IMR-90 (cell line): ENCODE measurements around the gene HOXA10. TPM values are rescaled to one million over a fixed set of nuclear protein-coding genes. Genes with fewer than 3 reads are reported as not detected.

Experiments used
- ATAC-seq: fragments of 200-7000 bp; cut with Tn5 transposase; 2 replicates; pipeline ENCODE4 v1.9.1; 2020; ENCODE audit warnings: low read depth, mild to moderate bottlenecking, moderate library complexity
- BruUV-seq: library from RNA; stranded (reverse); fragments of 400-500 nt; replicated peaks from 2 replicates; lab custom pipeline; 2021; lab: Mats Ljungman, UMichigan
- CTCF ChIA-PET: fragments of 300-600 bp; formaldehyde crosslinking; extraction: SDS; loops from one replicate; lab custom pipeline; 2021; ENCODE audit warnings: antibody characterized with exemption; lab: Yijun Ruan, JAX
- POLR2A ChIA-PET: fragments of 300-600 bp; sonication (Branson Sonifier 250); formaldehyde crosslinking; loops from one replicate; lab custom pipeline; 2022; ENCODE audit warnings: antibody characterized with exemption; ENCODE audit not compliant: unreplicated experiment; lab: Charles Lee
- DNase-seq: peaks from one replicate; pipeline ENCODE4 v3.0.0; 2013
- H2AFZ ChIP-seq: replicated peaks from 2 replicates; pipeline ENCODE3; 2013; ENCODE audit warnings: low read length, mild to moderate bottlenecking; ENCODE audit not compliant: poor library complexity
- H2AK5ac ChIP-seq: 2 replicates; pipeline ENCODE4 v1.6.1; 2013; ENCODE audit warnings: low read depth, low read length, inconsistent platforms
- H2AK9ac ChIP-seq: replicated peaks from 2 replicates; pipeline ENCODE3; 2013; ENCODE audit warnings: mild to moderate bottlenecking, low read depth, low read length, moderate library complexity; ENCODE audit not compliant: poor library complexity
- H2BK120ac ChIP-seq: 2 replicates; pipeline ENCODE4 v1.6.1; 2013; ENCODE audit warnings: low read depth, low read length, inconsistent platforms
- H2BK15ac ChIP-seq: 3 replicates; pipeline ENCODE4 v1.6.1; 2013; ENCODE audit warnings: low read depth, low read length, inconsistent platforms
- H2BK20ac ChIP-seq: 2 replicates; pipeline ENCODE4 v1.6.1; 2013; ENCODE audit warnings: low read depth, mild to moderate bottlenecking, inconsistent platforms, low read length, moderate library complexity
- H2BK5ac ChIP-seq: 2 replicates; pipeline ENCODE4 v1.6.1; 2013; ENCODE audit warnings: mild to moderate bottlenecking, low read depth, low read length, inconsistent platforms; ENCODE audit not compliant: poor library complexity, severe bottlenecking
- H3K14ac ChIP-seq: replicated peaks from 2 replicates; pipeline ENCODE4 v1.6.1; 2013; ENCODE audit warnings: low read depth, low read length, inconsistent platforms
- H3K18ac ChIP-seq: 2 replicates; pipeline ENCODE4 v1.6.1; 2013; ENCODE audit warnings: low read depth, low read length, control low read depth
- H3K23ac ChIP-seq: 2 replicates; pipeline ENCODE4 v1.6.1; 2013; ENCODE audit warnings: low read depth, low read length, inconsistent platforms
- H3K27ac ChIP-seq: 2 replicates; pipeline ENCODE4 v1.5.1; 2013; ENCODE audit warnings: mild to moderate bottlenecking, control low read depth, low read length; ENCODE audit not compliant: insufficient read depth
- H3K27me3 ChIP-seq: 2 replicates; pipeline ENCODE4 v1.6.1; 2013; ENCODE audit warnings: low read length; ENCODE audit not compliant: control insufficient read depth, insufficient read depth
- H3K36me3 ChIP-seq: 2 replicates; pipeline ENCODE4 v1.6.1; 2013; ENCODE audit warnings: low read length, mixed read lengths; ENCODE audit not compliant: control insufficient read depth, insufficient read depth
- H3K4ac ChIP-seq: 2 replicates; pipeline ENCODE4 v1.6.1; 2013; ENCODE audit warnings: low read depth, low read length, inconsistent platforms
- H3K4me1 ChIP-seq: 2 replicates; pipeline ENCODE4 v1.6.1; 2013; ENCODE audit warnings: low read length, mixed read lengths; ENCODE audit not compliant: control insufficient read depth, insufficient read depth
- H3K4me2 ChIP-seq: 2 replicates; pipeline ENCODE4 v1.6.1; 2013; ENCODE audit warnings: low read depth, mild to moderate bottlenecking, control low read depth, low read length, moderate library complexity
- H3K4me3 ChIP-seq: 2 replicates; pipeline ENCODE4 v1.5.1; 2013; ENCODE audit warnings: low read depth, mild to moderate bottlenecking, control low read depth, low read length, moderate library complexity; ENCODE audit not compliant: insufficient read depth
- H3K56ac ChIP-seq: 2 replicates; pipeline ENCODE4 v1.6.1; 2013; ENCODE audit warnings: low read length, inconsistent platforms; ENCODE audit not compliant: insufficient read depth; ENCODE audit errors: extremely low read depth
- H3K79me1 ChIP-seq, 2 experiments: 2 replicates each; pipeline ENCODE4 v1.6.1; 2013; ENCODE audit warnings: low read length in 2 of 2, inconsistent platforms in 1 of 2, low read depth in 1 of 2
- H3K9ac ChIP-seq: 2 replicates; pipeline ENCODE4 v1.6.1; 2013; ENCODE audit warnings: low read depth, low read length, control low read depth
- H3K9me1 ChIP-seq: 2 replicates; pipeline ENCODE4 v1.6.1; 2013; ENCODE audit warnings: low read length, inconsistent platforms; ENCODE audit not compliant: insufficient read depth
- H3K9me3 ChIP-seq: 2 replicates; pipeline ENCODE4 v1.6.1; 2013; ENCODE audit warnings: low read length; ENCODE audit not compliant: control insufficient read depth, insufficient read depth
- H4K20me1 ChIP-seq: 2 replicates; pipeline ENCODE4 v1.6.1; 2013; ENCODE audit warnings: low read length, inconsistent platforms; ENCODE audit not compliant: insufficient read depth
- H4K5ac ChIP-seq: 2 replicates; pipeline ENCODE4 v1.6.1; 2013; ENCODE audit warnings: mild to moderate bottlenecking, low read depth, low read length, control low read depth
- H4K8ac ChIP-seq, 2 experiments: 2 replicates each; pipeline ENCODE4 v1.6.1; 2013; ENCODE audit warnings: low read depth in 2 of 2, low read length in 2 of 2, control low read depth in 1 of 2, inconsistent platforms in 1 of 2
- H4K91ac ChIP-seq: 2 replicates; pipeline ENCODE4 v1.6.1; 2013; ENCODE audit warnings: low read depth, low read length, inconsistent platforms; ENCODE audit not compliant: insufficient read depth
- BHLHE40 ChIP-seq: fragments of 150-350 bp; IDR thresholded peaks from 2 replicates; pipeline ENCODE4 v1.6.1; 2016; ENCODE audit warnings: mild to moderate bottlenecking, low read depth, low read length
- CEBPB ChIP-seq: IDR thresholded peaks from 2 replicates; pipeline ENCODE4 v1.6.1; 2012; ENCODE audit warnings: low read depth, low read length, improper control_type of control experiment
- FOS ChIP-seq: fragments of 150-350 bp; IDR thresholded peaks from 2 replicates; pipeline ENCODE4 v1.6.1; 2016; ENCODE audit warnings: low read depth, low read length
- MAFK ChIP-seq: IDR thresholded peaks from 2 replicates; pipeline ENCODE4 v1.6.1; 2012; ENCODE audit warnings: low read depth, low read length, improper control_type of control experiment
- NFE2L2 ChIP-seq: fragments of 150-350 bp; IDR thresholded peaks from 2 replicates; pipeline ENCODE4 v1.6.1; 2016; ENCODE audit warnings: low read depth, mild to moderate bottlenecking, low read length
- POLR2A ChIP-seq: IDR thresholded peaks from 2 replicates; pipeline ENCODE4 v1.6.1; 2012; ENCODE audit warnings: mild to moderate bottlenecking, low read depth, low read length
- RAD21 ChIP-seq: IDR thresholded peaks from 2 replicates; pipeline ENCODE4 v1.6.1; 2012; ENCODE audit warnings: low read length, improper control_type of control experiment
- RCOR1 ChIP-seq: IDR thresholded peaks from 2 replicates; pipeline ENCODE4 v1.6.1; 2012; ENCODE audit warnings: mild to moderate bottlenecking, low read length, improper control_type of control experiment; ENCODE audit not compliant: insufficient replicate concordance
- RFX5 ChIP-seq: IDR thresholded peaks from 2 replicates; pipeline ENCODE4 v1.8.0; 2012; ENCODE audit warnings: low read depth, mild to moderate bottlenecking, low read length, moderate library complexity
- SMC3 ChIP-seq: fragments of 150-350 bp; IDR thresholded peaks from 2 replicates; pipeline ENCODE4 v1.6.1; 2016; ENCODE audit warnings: low read depth, mild to moderate bottlenecking, antibody characterized with exemption, low read length, moderate library complexity
- WGBS, 2 experiments: methylation state at CpG; one replicate each; pipeline versions ENCODE4 v1.1.5 to v1.1.7; 2013; ENCODE audit warnings: missing lambda C conversion rate in 2 of 2; ENCODE audit not compliant: insufficient read length in 1 of 2; ENCODE audit errors: extremely low coverage in 2 of 2; 5-methylcytosine and 5-hydroxymethylcytosine counted together
- dilution Hi-C: fragments of 300-500 bp; cut with HindIII; formaldehyde crosslinking; loops from one replicate; pipeline ENCODE4 v1.14.3; 2018; ENCODE audit warnings: low sequenced_read_pairs; ENCODE audit not compliant: unreplicated experiment
- in situ Hi-C: fragments of 300-500 bp; cut with MboI; formaldehyde crosslinking; loops from 3 replicates; pipeline ENCODE4 v1.14.3; 2019; ENCODE audit warnings: low sequenced_read_pairs, inconsistent platforms, mixed read lengths
- intact Hi-C: fragments of 100-400 bp; cut with micrococcal nuclease; formaldehyde crosslinking; loops from 2 replicates; pipeline ENCODE4 v1.10.0; 2022
- polyA plus RNA-seq, 3 experiments: library from polyadenylated mRNA; depleted of rRNA; stranded (reverse); fragments of >200 nt; gene quantifications; 2 replicates each; pipeline ENCODE4 v1.2.3, GENCODE V29; 2012; ENCODE audit warnings: low replicate concordance in 1 of 3
- total RNA-seq: library from RNA; depleted of rRNA; stranded (reverse); fragments of >200 nt; gene quantifications from 2 replicates; pipeline ENCODE4 v1.2.3, GENCODE V29; 2012
- TF ChIP-seq, protein P1 (sequence below): conservative IDR thresholded peaks from 2 replicates; pipeline ENCODE4 v1.5.1; 2012; ENCODE audit warnings: mild to moderate bottlenecking, low read depth, low read length, improper control_type of control experiment
- TF ChIP-seq, protein P2 (sequence below): fragments of 150-350 bp; IDR thresholded peaks from 2 replicates; pipeline ENCODE4 v1.6.1; 2017; ENCODE audit warnings: mild to moderate bottlenecking, antibody characterized with exemption, low read length, low read depth
- TF ChIP-seq, protein P3 (sequence below): fragments of 150-350 bp; IDR thresholded peaks from 2 replicates; pipeline ENCODE4 v1.6.1; 2016; ENCODE audit warnings: low read depth, mild to moderate bottlenecking, low read length, moderate library complexity, borderline replicate concordance

The HOXA10 gene
- total and polyA plus RNA-seq, 2 of the 4 experiments (the other 2 are of a cell fraction) = 0.10 to 0.18 TPM

DNA sequence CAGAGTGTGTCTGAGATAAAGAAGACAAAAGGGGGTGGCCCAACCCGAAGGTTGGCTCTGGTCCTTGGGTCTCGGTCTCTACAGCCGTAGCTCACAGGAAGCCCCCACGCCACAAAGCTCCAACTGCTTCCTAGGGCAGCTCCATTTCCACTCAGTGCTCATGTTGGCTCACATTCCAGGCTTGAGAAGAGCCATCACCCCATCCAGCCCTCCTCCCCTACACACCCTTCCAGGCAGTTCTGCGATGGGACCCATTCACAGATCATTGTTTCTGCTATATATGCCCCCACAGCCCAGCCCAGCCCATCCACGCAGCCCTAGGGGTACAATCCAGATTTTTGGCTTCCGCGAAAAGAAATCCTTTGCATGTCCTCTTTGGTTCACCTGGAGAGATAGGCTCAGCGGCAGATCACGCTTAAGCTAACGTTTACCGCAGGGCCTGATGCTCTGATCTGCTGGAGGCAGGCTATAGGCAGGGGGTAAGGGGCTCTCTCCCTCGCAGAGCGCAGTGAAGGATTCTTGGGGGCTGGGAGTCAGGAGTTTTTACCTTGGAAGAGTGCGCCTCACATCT, 17.1 kb upstream of the HOXA10 start:
- Histone ChIP-seq H4K8ac (no peak overlapping the region), H3K9ac (no peak overlapping the region), H2BK20ac (no peak overlapping the region), H3K4me3 (no peak overlapping the region), H2AK9ac (no peak overlapping the region), H2BK15ac (no peak overlapping the region), H3K79me1 (no peaks in the 10 kb centered on the region), H2BK5ac (no peak overlapping the region), H3K56ac (no peak overlapping the region), H3K36me3 (no peaks in the 10 kb centered on the region), H3K4ac (no peak overlapping the region), H3K9me3 (peaks cover 16% of the 10 kb centered on the region; the same call in 1 of the 2 replicates), H3K4me1 (peaks cover 1% of the 10 kb centered on the region; the same call in 1 of the 2 replicates), H4K5ac (no peak overlapping the region), H2BK120ac (no peak overlapping the region), H3K27ac (no peak overlapping the region), H2AFZ (no peak overlapping the region), H2AK5ac (no peak overlapping the region), H3K14ac (no peak overlapping the region), H4K20me1 (peaks cover 10% of the 10 kb centered on the region; the same call in 1 of the 2 replicates), H3K9me1 (no peaks in the 10 kb centered on the region), H4K91ac (no peak overlapping the region), H3K27me3 (peaks cover 92% of the 10 kb centered on the region), H3K23ac (no peak overlapping the region), H3K18ac (no peak overlapping the region), H3K4me2 (no peak overlapping the region)
- ChIA-PET POLR2A (no interaction called here), CTCF (interaction anchor here (0.7 kb wide), 1 partner anchor 1048 kb away, joined by 3 read pairs; no protein-coding TSS in a partner anchor)
- intact Hi-C loops (loop anchor here (10.0 kb wide), 4 partner anchors 554 to 1914 kb away; partner anchors contain the start of gene TAX1BP1), dilution Hi-C loops (no loop called here), in situ Hi-C loops (loop anchor here (10.0 kb wide), 1 partner anchor 884 kb away; no protein-coding TSS in a partner anchor)
- DNase-seq = no peak
- TF ChIP-seq RAD21 (no peak), CEBPB (no peak), BHLHE40 (no peak), POLR2A (no peak), SMC3 (no peak), NFE2L2 (no peak), FOS (no peak), RFX5 (no peak), RCOR1 (no peak), MAFK (no peak)
- TF ChIP-seq, protein P1, sequence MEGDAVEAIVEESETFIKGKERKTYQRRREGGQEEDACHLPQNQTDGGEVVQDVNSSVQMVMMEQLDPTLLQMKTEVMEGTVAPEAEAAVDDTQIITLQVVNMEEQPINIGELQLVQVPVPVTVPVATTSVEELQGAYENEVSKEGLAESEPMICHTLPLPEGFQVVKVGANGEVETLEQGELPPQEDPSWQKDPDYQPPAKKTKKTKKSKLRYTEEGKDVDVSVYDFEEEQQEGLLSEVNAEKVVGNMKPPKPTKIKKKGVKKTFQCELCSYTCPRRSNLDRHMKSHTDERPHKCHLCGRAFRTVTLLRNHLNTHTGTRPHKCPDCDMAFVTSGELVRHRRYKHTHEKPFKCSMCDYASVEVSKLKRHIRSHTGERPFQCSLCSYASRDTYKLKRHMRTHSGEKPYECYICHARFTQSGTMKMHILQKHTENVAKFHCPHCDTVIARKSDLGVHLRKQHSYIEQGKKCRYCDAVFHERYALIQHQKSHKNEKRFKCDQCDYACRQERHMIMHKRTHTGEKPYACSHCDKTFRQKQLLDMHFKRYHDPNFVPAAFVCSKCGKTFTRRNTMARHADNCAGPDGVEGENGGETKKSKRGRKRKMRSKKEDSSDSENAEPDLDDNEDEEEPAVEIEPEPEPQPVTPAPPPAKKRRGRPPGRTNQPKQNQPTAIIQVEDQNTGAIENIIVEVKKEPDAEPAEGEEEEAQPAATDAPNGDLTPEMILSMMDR = no peak
- TF ChIP-seq, protein P2, sequence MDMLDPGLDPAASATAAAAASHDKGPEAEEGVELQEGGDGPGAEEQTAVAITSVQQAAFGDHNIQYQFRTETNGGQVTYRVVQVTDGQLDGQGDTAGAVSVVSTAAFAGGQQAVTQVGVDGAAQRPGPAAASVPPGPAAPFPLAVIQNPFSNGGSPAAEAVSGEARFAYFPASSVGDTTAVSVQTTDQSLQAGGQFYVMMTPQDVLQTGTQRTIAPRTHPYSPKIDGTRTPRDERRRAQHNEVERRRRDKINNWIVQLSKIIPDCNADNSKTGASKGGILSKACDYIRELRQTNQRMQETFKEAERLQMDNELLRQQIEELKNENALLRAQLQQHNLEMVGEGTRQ = no peak
- TF ChIP-seq, protein P3, sequence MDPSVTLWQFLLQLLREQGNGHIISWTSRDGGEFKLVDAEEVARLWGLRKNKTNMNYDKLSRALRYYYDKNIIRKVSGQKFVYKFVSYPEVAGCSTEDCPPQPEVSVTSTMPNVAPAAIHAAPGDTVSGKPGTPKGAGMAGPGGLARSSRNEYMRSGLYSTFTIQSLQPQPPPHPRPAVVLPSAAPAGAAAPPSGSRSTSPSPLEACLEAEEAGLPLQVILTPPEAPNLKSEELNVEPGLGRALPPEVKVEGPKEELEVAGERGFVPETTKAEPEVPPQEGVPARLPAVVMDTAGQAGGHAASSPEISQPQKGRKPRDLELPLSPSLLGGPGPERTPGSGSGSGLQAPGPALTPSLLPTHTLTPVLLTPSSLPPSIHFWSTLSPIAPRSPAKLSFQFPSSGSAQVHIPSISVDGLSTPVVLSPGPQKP = no peak
- BruUV-seq = no TSS peak
- WGBS, 2 experiments = 33% methylated on average over 1 of the region's 15 CpGs; no CpG with 5 or more reads in 1 of the 2 experiments
- ATAC-seq = no peak
